Prostate gland (tissue), 2 donors: ENCODE results near the gene CTNNAL1. TPM values are rescaled to one million over a fixed set of nuclear protein-coding genes. Genes with fewer than 3 reads are reported as not detected.

Experiments used
- DNase-seq: peaks from one replicate; pipeline ENCODE4 v3.0.0-alpha.2; 2019; ENCODE audit warnings: low spot score
- H3K27ac ChIP-seq, 2 donors: fragments of 200-600 bp; sonication (generic); 2 replicates each; pipeline ENCODE4 v1.5.1; 2017 to 2019
- H3K27me3 ChIP-seq: fragments of 200-600 bp; sonication (generic); replicated peaks from 2 replicates; pipeline ENCODE4 v1.5.1; 2019; ENCODE audit not compliant: insufficient read depth
- H3K36me3 ChIP-seq, 2 donors: fragments of 200-600 bp; sonication (generic); 1 replicate in 1 of 2; 2 replicates in 1 of 2; pipeline versions ENCODE4 v1.5.1 to v1.8.1; 2017 to 2019
- H3K4me1 ChIP-seq: fragments of 200-600 bp; sonication (generic); replicated peaks from 2 replicates; pipeline ENCODE4 v1.5.1; 2019
- H3K4me3 ChIP-seq, 2 donors: fragments of 200-600 bp; sonication (generic); 2 replicates each; pipeline ENCODE4 v1.5.1; 2017 to 2019
- H3K9me3 ChIP-seq: fragments of 200-600 bp; sonication (generic); 2 replicates; pipeline ENCODE4 v1.5.1; 2017
- CTCF ChIP-seq, 4 experiments: fragments of 200-600 bp in 2 of 4; fragments of 450-650 bp in 2 of 4; sonication (generic) in 2 of 4; IDR thresholded peaks; 1 replicate in 3 of 4; 2 replicates in 1 of 4; pipeline ENCODE4 v1.5.1; 2016 to 2019; ENCODE audit warnings: antibody characterized with exemption in 4 of 4, mild to moderate bottlenecking in 2 of 4, moderate library complexity in 2 of 4
- POLR2A ChIP-seq: fragments of 450-650 bp; IDR thresholded peaks from one replicate; pipeline ENCODE4 v1.6.1; 2016; ENCODE audit warnings: antibody characterized with exemption, mild to moderate bottlenecking
- POLR2AphosphoS5 ChIP-seq: sonication (generic); formaldehyde crosslinking; IDR thresholded peaks from one replicate; pipeline ENCODE4 v1.6.1; 2017; ENCODE audit warnings: antibody characterized with exemption
- WGBS: methylation state at CpG from one replicate; pipeline ENCODE4 v1.1.5; 2018; 5-methylcytosine and 5-hydroxymethylcytosine counted together
- intact Hi-C: fragments of 100-400 bp; cut with DNase I; formaldehyde crosslinking; loops from one replicate; pipeline ENCODE4 v1.14.2; 2022
- total RNA-seq, 2 donors: library from RNA; depleted of rRNA; stranded (reverse); fragments of >200 nt; gene quantifications; one replicate each; pipeline ENCODE4 v1.1.0, GENCODE V29; 2016

CTNNAL1 gene
- total RNA-seq, 2 donors from 2014 or later = 20.2 to 74.6 TPM

GRCh38 chr9:108953983-108954574 is 59.2 kb downstream of the CTNNAL1 start:
- Histone ChIP-seq H3K4me1 (no peaks in the 10 kb centered on the region), H3K27ac (no peak overlapping the region), H3K9me3 (no peaks in the 10 kb centered on the region), H3K36me3 (no peaks in the 10 kb centered on the region), H3K4me3 (no peak overlapping the region), H3K27me3 (no peaks in the 10 kb centered on the region)
- TF ChIP-seq POLR2A (no peak), CTCF (IDR thresholded peaks at IDR 0.05) (peak in 3 of 4 experiments; percentile 61 to 79 (median 75))
- 0% methylated on average over 3 of the region's 3 CpGs for WGBS
- DNase-seq = no peak
- intact Hi-C loops = no loop called here

- H3K4me3 ChIP-seq = no peak overlapping the region
- H3K36me3 ChIP-seq = no peaks in the 10 kb centered on the region
- no peaks in the 10 kb centered on the region for H3K9me3 ChIP-seq
- TF ChIP-seq CTCF (IDR thresholded peaks at IDR 0.05) (no peak), POLR2A (no peak)
- H3K27ac ChIP-seq = no peak overlapping the region
- H3K4me1 ChIP-seq = no peaks in the 10 kb centered on the region
- no peaks in the 10 kb centered on the region for H3K27me3 ChIP-seq
- DNase-seq = no peak
- WGBS = 75% methylated on average over 2 of the region's 2 CpGs
- intact Hi-C loops = no loop called here
Measured at GRCh38 chr9:108951578-108951977, 61.7 kb downstream of the CTNNAL1 start.

GRCh38 chr9:108950168-108950567 is 63.1 kb downstream of the CTNNAL1 start:
- H3K4me1 ChIP-seq = no peaks in the 10 kb centered on the region
- TF ChIP-seq CTCF (IDR thresholded peaks at IDR 0.05) (no peak), POLR2AphosphoS5 (no peak), POLR2A (no peak)
- H3K4me3 ChIP-seq = no peak overlapping the region
- no peaks in the 10 kb centered on the region for H3K36me3 ChIP-seq
- WGBS = 94% methylated on average over 1 of the region's 1 CpG
- no peaks in the 10 kb centered on the region for H3K27me3 ChIP-seq
- intact Hi-C loops = no loop called here
- H3K27ac ChIP-seq = no peak overlapping the region
- no peaks in the 10 kb centered on the region for H3K9me3 ChIP-seq
- DNase-seq = no peak

- H3K36me3 ChIP-seq = no peaks in the 10 kb centered on the region
- H3K27me3 ChIP-seq = no peaks in the 10 kb centered on the region
- H3K4me1 ChIP-seq = peaks cover under 1% of the 10 kb centered on the region
- H3K9me3 ChIP-seq = no peaks in the 10 kb centered on the region
- TF ChIP-seq POLR2AphosphoS5 (no peak), CTCF (IDR thresholded peaks at IDR 0.05) (no peak), POLR2A (no peak)
- no peak overlapping the region for H3K4me3 ChIP-seq
- DNase-seq = no peak
- WGBS = 83% methylated on average over 4 of the region's 4 CpGs
- no peak overlapping the region for H3K27ac ChIP-seq
- intact Hi-C loops = loop anchor here (10.0 kb wide), 2 partner anchors 75 to 385 kb away; partner anchors contain the start of genes CTNNAL1 and EPB41L4B
Measured at GRCh38 chr9:108939975-108940374, 73.3 kb downstream of the CTNNAL1 start.

GRCh38 chr9:108937561-108938305 is 75.6 kb downstream of the CTNNAL1 start:
- intact Hi-C loops = loop anchor here (10.0 kb wide), 2 partner anchors 77 to 387 kb away; partner anchors contain the start of genes CTNNAL1 and EPB41L4B
- TF ChIP-seq POLR2A = no peak
- TF ChIP-seq CTCF (IDR thresholded peaks at IDR 0.05) = no peak
- TF ChIP-seq POLR2AphosphoS5 = no peak
- no peak overlapping the region for H3K27ac ChIP-seq

More at GRCh38 chr9:108937561-108938305, 75.6 kb downstream of the CTNNAL1 start:
- H3K4me3 ChIP-seq = no peak overlapping the region
- H3K4me1 ChIP-seq = peaks cover 4% of the 10 kb centered on the region
- DNase-seq = no peak
- H3K36me3 ChIP-seq = no peaks in the 10 kb centered on the region
- 83% methylated on average over 5 of the region's 5 CpGs for WGBS
- H3K9me3 ChIP-seq = no peaks in the 10 kb centered on the region
- no peaks in the 10 kb centered on the region for H3K27me3 ChIP-seq
